ENCODE measurements around the gene GORAB. TPM values are rescaled to one million over a fixed set of nuclear protein-coding genes. Genes with fewer than 3 reads are reported as not detected.

Gene GORAB
- total and polyA plus RNA-seq, 10 donors = 10.2 to 21.6 (median 14.0) TPM

GRCh38 chr1:170578359-170578758 lies 46.4 kb downstream of the GORAB start:
- H3K4me3 ChIP-seq = no peak overlapping the region
- 68 to 83% (median 72%) methylated on average over 1 of the region's 1 CpG for WGBS, 5 donors
- TF ChIP-seq POLR2A (IDR thresholded peaks at IDR 0.05) (no peak), POLR2AphosphoS5 (IDR thresholded peaks at IDR 0.05) (no peak), CTCF (IDR thresholded peaks at IDR 0.05 in 8 of 11, conservative IDR thresholded peaks at IDR 0.05 in 3 of 11) (no peak)
- no peak for DNase-seq
- intact Hi-C loops (cut with DNase I; ENCODE audit: low total_unique reads) = no loop called here
- no peaks in the 10 kb centered on the region for H3K4me1 ChIP-seq
- H3K27ac ChIP-seq = no peak overlapping the region
- H3K9me3 ChIP-seq = peaks cover 0 to 4% (median 0%) of the 10 kb centered on the region in 8 donors
- no peaks in the 10 kb centered on the region for H3K27me3 ChIP-seq (replicated peaks in 1 of 7)
- no peaks in the 10 kb centered on the region for H3K36me3 ChIP-seq

- no peak overlapping the region for H3K27ac ChIP-seq
- intact Hi-C loops (cut with DNase I; ENCODE audit: low total_unique reads) = no loop called here
- no peaks in the 10 kb centered on the region for H3K36me3 ChIP-seq
- no peak for DNase-seq
- WGBS, 5 donors = 29 to 66% (median 57%) methylated on average over 2 of the region's 2 CpGs
- no peaks in the 10 kb centered on the region for H3K9me3 ChIP-seq
- no peaks in the 10 kb centered on the region for H3K27me3 ChIP-seq (replicated peaks in 1 of 7)
- no peak for TF ChIP-seq POLR2AphosphoS5 (IDR thresholded peaks at IDR 0.05)
- no peak for TF ChIP-seq POLR2A (IDR thresholded peaks at IDR 0.05)
- no peak for TF ChIP-seq CTCF (IDR thresholded peaks at IDR 0.05 in 8 of 11, conservative IDR thresholded peaks at IDR 0.05 in 3 of 11)
- no peaks in the 10 kb centered on the region for H3K4me1 ChIP-seq
- no peak overlapping the region for H3K4me3 ChIP-seq
Measured at GRCh38 chr1:170580636-170581440, 48.9 kb downstream of the GORAB start.

GRCh38 chr1:170583186-170583585 lies 51.2 kb downstream of the GORAB start:
- Histone ChIP-seq H3K27me3 (replicated peaks in 1 of 7) (peaks cover 0 to 6% (median 0%) of the 10 kb centered on the region in 7 donors), H3K36me3 (no peaks in the 10 kb centered on the region), H3K4me1 (no peaks in the 10 kb centered on the region), H3K4me3 (no peak overlapping the region), H3K9me3 (no peaks in the 10 kb centered on the region), H3K27ac (no peak overlapping the region)
- 55 to 85% (median 84%) methylated on average over 3 of the region's 3 CpGs for WGBS, 5 donors
- DNase-seq = no peak
- intact Hi-C loops (cut with DNase I; ENCODE audit: low total_unique reads) = no loop called here
- TF ChIP-seq POLR2AphosphoS5 (IDR thresholded peaks at IDR 0.05) (no peak), CTCF (IDR thresholded peaks at IDR 0.05 in 8 of 11, conservative IDR thresholded peaks at IDR 0.05 in 3 of 11) (no peak), POLR2A (IDR thresholded peaks at IDR 0.05) (no peak)

- no peak for TF ChIP-seq CTCF (IDR thresholded peaks at IDR 0.05 in 8 of 11, conservative IDR thresholded peaks at IDR 0.05 in 3 of 11)
- no peak for TF ChIP-seq POLR2A (IDR thresholded peaks at IDR 0.05)
- no peak for TF ChIP-seq POLR2AphosphoS5 (IDR thresholded peaks at IDR 0.05)
- Histone ChIP-seq H3K27ac (no peak overlapping the region), H3K36me3 (no peaks in the 10 kb centered on the region), H3K27me3 (replicated peaks in 1 of 7) (peaks cover 0 to 18% (median 0%) of the 10 kb centered on the region in 7 donors), H3K4me3 (no peak overlapping the region), H3K9me3 (no peaks in the 10 kb centered on the region), H3K4me1 (no peaks in the 10 kb centered on the region)
- intact Hi-C loops (cut with DNase I; ENCODE audit: low total_unique reads) = no loop called here
- DNase-seq = no peak
- 38 to 48% (median 38%) methylated on average over 11 of the region's 11 CpGs for WGBS, 5 donors
Measured at GRCh38 chr1:170586321-170587252, 54.6 kb downstream of the GORAB start.
